Uterus (tissue), 2 donors: ENCODE measurements around the gene RNF2.

Source experiments
- POLR2A ChIP-seq, 2 donors: fragments of 450-650 bp; IDR thresholded peaks; one replicate each; pipeline ENCODE4 v1.6.1; 2016; ENCODE audit warnings: antibody characterized with exemption in 2 of 2, mild to moderate bottlenecking in 1 of 2, moderate library complexity in 1 of 2
- TF ChIP-seq, protein P1 (sequence below), 4 experiments: fragments of 200-600 bp in 2 of 4; fragments of 450-650 bp in 2 of 4; sonication (generic) in 2 of 4; IDR thresholded peaks; one replicate each; pipeline ENCODE4 v1.5.1; 2016 to 2019; ENCODE audit warnings: antibody characterized with exemption in 4 of 4, mild to moderate bottlenecking in 2 of 4, moderate library complexity in 1 of 4

DNA sequence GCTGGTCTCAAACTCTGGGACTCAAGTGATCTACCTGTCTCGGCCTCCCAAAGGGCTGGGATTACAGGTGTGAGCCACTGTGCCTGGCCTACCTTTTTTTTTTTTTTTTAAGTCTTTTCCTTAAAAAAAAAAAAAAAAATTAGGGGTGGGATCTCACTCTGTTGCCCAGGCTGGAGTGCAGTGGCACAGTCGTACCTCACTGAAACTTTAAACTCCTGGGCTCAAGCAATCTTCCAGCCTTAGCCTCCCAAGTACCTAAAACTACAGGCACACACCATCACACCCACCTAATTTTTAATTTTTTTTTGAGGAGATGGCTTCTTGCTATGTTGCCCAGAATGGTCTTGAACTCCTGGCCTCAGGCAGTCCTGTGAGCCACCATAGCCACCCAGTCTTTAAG is 38.5 kb downstream of the RNF2 start:
- TF ChIP-seq, protein P1, sequence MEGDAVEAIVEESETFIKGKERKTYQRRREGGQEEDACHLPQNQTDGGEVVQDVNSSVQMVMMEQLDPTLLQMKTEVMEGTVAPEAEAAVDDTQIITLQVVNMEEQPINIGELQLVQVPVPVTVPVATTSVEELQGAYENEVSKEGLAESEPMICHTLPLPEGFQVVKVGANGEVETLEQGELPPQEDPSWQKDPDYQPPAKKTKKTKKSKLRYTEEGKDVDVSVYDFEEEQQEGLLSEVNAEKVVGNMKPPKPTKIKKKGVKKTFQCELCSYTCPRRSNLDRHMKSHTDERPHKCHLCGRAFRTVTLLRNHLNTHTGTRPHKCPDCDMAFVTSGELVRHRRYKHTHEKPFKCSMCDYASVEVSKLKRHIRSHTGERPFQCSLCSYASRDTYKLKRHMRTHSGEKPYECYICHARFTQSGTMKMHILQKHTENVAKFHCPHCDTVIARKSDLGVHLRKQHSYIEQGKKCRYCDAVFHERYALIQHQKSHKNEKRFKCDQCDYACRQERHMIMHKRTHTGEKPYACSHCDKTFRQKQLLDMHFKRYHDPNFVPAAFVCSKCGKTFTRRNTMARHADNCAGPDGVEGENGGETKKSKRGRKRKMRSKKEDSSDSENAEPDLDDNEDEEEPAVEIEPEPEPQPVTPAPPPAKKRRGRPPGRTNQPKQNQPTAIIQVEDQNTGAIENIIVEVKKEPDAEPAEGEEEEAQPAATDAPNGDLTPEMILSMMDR (IDR thresholded peaks at IDR 0.05), result no peak
- TF ChIP-seq POLR2A (IDR thresholded peaks at IDR 0.05), result no peak
